ENCODE results near the gene C2. TPM values are rescaled to one million over a fixed set of nuclear protein-coding genes. Genes with fewer than 3 reads are reported as not detected.

The C2 gene
- total RNA-seq, 2 donors from 2014 or later: 13.8 to 40.2 TPM

DNA sequence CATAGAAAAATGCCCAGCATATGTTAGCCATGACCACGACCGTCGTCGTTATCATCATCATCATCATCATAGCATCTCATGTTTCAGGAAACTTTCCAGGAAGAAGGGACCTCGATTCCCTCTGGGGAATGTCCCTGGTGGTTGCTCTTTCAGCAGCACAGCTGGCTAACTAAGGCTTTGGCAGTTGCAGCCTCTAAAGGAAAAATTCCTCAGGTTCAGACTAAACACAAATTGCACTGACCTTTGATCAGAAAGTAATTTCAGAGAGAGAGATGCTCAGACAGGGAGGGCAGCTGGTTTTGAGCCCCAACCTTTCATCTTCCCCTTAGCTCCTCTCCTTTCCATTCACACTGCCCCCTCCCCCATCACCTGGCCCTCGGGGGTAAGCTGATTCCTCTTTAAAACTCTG, 12.7 kb downstream of the C2 start:
- no peak for ATAC-seq (ENCODE audit: insufficient number of reproducible peaks, low FRiP score, low read depth)
- TF ChIP-seq, protein P1, sequence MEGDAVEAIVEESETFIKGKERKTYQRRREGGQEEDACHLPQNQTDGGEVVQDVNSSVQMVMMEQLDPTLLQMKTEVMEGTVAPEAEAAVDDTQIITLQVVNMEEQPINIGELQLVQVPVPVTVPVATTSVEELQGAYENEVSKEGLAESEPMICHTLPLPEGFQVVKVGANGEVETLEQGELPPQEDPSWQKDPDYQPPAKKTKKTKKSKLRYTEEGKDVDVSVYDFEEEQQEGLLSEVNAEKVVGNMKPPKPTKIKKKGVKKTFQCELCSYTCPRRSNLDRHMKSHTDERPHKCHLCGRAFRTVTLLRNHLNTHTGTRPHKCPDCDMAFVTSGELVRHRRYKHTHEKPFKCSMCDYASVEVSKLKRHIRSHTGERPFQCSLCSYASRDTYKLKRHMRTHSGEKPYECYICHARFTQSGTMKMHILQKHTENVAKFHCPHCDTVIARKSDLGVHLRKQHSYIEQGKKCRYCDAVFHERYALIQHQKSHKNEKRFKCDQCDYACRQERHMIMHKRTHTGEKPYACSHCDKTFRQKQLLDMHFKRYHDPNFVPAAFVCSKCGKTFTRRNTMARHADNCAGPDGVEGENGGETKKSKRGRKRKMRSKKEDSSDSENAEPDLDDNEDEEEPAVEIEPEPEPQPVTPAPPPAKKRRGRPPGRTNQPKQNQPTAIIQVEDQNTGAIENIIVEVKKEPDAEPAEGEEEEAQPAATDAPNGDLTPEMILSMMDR (IDR thresholded peaks at IDR 0.05): no peak
- Histone ChIP-seq H3K4me3 (no peak overlapping the region), H3K9me3 (no peaks in the 10 kb centered on the region), H3K36me3 (no peaks in the 10 kb centered on the region), H3K4me1 (ENCODE audit: control insufficient read depth in 1 of 2, low read depth in 2 of 2) (peaks cover 5 to 10% of the 10 kb centered on the region in 2 donors), H3K27me3 (replicated peaks; ENCODE audit: insufficient read depth) (no peaks in the 10 kb centered on the region), H3K27ac (no peak overlapping the region)
- no peak for DNase-seq (ENCODE audit: low spot score)

DNA sequence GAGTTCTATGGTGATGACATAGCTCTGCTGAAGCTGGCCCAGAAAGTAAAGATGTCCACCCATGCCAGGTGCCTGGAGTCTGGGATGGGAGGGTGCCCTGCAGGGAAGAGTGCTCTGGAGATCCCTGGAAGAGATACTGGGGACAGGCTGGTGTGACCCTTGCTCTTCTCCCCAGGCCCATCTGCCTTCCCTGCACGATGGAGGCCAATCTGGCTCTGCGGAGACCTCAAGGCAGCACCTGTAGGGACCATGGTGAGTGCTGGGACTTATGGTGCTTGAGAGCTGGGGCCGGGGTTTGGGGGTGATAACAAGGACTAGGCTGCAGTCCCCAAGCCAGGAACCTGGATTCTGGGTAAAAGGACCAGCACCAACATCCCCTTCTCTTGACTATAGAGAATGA, 16.2 kb downstream of the C2 start:
- no peak overlapping the region for H3K27ac ChIP-seq
- DNase-seq (ENCODE audit: low spot score): no peak
- H3K4me3 ChIP-seq: no peak overlapping the region
- H3K36me3 ChIP-seq: no peaks in the 10 kb centered on the region
- H3K4me1 ChIP-seq (ENCODE audit: control insufficient read depth in 1 of 2, low read depth in 2 of 2): peaks cover 12 to 29% of the 10 kb centered on the region in 2 donors
- TF ChIP-seq, protein P1 (IDR thresholded peaks at IDR 0.05): no peak
- H3K9me3 ChIP-seq: no peaks in the 10 kb centered on the region
- H3K27me3 ChIP-seq (replicated peaks; ENCODE audit: insufficient read depth): no peaks in the 10 kb centered on the region
- no peak for ATAC-seq (ENCODE audit: insufficient number of reproducible peaks, low FRiP score, low read depth)

DNA sequence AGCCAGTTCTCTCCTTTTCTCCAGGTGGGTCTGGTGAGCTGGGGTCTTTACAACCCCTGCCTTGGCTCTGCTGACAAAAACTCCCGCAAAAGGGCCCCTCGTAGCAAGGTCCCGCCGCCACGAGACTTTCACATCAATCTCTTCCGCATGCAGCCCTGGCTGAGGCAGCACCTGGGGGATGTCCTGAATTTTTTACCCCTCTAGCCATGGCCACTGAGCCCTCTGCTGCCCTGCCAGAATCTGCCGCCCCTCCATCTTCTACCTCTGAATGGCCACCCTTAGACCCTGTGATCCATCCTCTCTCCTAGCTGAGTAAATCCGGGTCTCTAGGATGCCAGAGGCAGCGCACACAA, 17.6 kb downstream of the C2 start:
- TF ChIP-seq, protein P1 (IDR thresholded peaks at IDR 0.05): no peak
- Histone ChIP-seq H3K4me1 (ENCODE audit: control insufficient read depth in 1 of 2, low read depth in 2 of 2) (peaks cover 12 to 29% of the 10 kb centered on the region in 2 donors), H3K4me3 (peak overlapping the region; percentile 59)

DNA sequence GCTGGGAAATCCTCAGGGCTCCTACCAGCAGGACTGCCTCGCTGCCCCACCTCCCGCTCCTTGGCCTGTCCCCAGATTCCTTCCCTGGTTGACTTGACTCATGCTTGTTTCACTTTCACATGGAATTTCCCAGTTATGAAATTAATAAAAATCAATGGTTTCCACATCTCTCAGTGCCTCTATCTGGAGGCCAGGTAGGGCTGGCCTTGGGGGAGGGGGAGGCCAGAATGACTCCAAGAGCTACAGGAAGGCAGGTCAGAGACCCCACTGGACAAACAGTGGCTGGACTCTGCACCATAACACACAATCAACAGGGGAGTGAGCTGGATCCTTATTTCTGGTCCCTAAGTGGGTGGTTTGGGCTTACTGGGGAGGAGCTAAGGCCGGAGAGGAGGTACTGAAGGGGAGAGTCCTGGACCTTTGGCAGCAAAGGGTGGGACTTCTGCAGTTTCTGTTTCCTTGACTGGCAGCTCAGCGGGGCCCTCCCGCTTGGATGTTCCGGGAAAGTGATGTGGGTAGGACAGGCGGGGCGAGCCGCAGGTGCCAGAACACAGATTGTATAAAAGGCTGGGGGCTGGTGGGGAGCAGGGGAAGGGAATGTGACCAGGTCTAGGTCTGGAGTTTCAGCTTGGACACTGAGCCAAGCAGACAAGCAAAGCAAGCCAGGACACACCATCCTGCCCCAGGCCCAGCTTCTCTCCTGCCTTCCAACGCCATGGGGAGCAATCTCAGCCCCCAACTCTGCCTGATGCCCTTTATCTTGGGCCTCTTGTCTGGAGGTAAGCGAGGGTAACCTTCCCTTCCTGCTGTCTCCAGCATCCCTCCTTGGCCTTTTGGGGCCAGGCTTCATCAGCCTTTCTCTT, 18.2 kb downstream of the C2 start, which contains the start of gene CFB:
Gene CFB (plus strand): TSS at position 589 of the 863 bp plus-strand sequence. CDS start 127 bp downstream, at position 716.
- TF ChIP-seq, protein P1 (IDR thresholded peaks at IDR 0.05): no peak
- ATAC-seq (ENCODE audit: insufficient number of reproducible peaks, low FRiP score, low read depth): peak; percentile 84
- no peaks in the 10 kb centered on the region for H3K27me3 ChIP-seq (replicated peaks; ENCODE audit: insufficient read depth)
- peaks cover 12 to 29% of the 10 kb centered on the region in 2 donors for H3K4me1 ChIP-seq (ENCODE audit: control insufficient read depth in 1 of 2, low read depth in 2 of 2)
- DNase-seq (ENCODE audit: low spot score): peak; percentile 80
- peak within 1 kb of the TSS; percentile 59 for H3K4me3 ChIP-seq
- peak within 1 kb of the TSS; percentile 94 to 95 for H3K27ac ChIP-seq
- no peaks in the 10 kb centered on the region for H3K36me3 ChIP-seq
- H3K9me3 ChIP-seq: no peaks in the 10 kb centered on the region

More for the DNA sequence above, 17.6 kb downstream of the C2 start:
- ATAC-seq (ENCODE audit: insufficient number of reproducible peaks, low FRiP score, low read depth) (no peak), DNase-seq (ENCODE audit: low spot score) (no peak)
- Histone ChIP-seq H3K27me3 (replicated peaks; ENCODE audit: insufficient read depth) (no peaks in the 10 kb centered on the region), H3K9me3 (no peaks in the 10 kb centered on the region), H3K36me3 (no peaks in the 10 kb centered on the region), H3K27ac (peak overlapping the region; percentile 94 to 95)

DNA sequence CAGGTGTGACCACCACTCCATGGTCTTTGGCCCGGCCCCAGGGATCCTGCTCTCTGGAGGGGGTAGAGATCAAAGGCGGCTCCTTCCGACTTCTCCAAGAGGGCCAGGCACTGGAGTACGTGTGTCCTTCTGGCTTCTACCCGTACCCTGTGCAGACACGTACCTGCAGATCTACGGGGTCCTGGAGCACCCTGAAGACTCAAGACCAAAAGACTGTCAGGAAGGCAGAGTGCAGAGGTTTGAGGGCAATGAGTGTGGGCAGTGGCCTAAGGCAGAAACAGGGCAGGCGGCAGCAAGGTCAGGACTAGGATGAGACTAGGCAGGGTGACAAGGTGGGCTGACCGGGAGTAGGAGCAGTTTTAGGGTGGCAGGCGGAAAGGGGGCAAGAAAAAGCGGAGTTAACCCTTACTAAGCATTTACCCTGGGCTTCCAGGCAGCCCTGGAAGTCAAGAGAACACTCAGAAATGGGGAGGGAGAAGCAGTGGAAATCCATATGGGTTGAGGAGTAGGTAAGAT, 18.9 kb downstream of the C2 start:
- DNase-seq (ENCODE audit: low spot score) (no peak), ATAC-seq (ENCODE audit: insufficient number of reproducible peaks, low FRiP score, low read depth) (no peak)
- Histone ChIP-seq H3K27me3 (replicated peaks; ENCODE audit: insufficient read depth) (no peaks in the 10 kb centered on the region), H3K36me3 (peaks cover 3% of the 10 kb centered on the region), H3K9me3 (no peaks in the 10 kb centered on the region), H3K4me3 (peak overlapping the region; percentile 59), H3K27ac (peak overlapping the region; percentile 94 to 95), H3K4me1 (ENCODE audit: control insufficient read depth in 1 of 2, low read depth in 2 of 2) (peaks cover 12 to 29% of the 10 kb centered on the region in 2 donors)
- TF ChIP-seq, protein P1 (IDR thresholded peaks at IDR 0.05): no peak

Measured in thoracic aorta (tissue), 2 donors.